Calu3 (cell line): ENCODE data around the gene MPZL1. TPM values are rescaled to one million over a fixed set of nuclear protein-coding genes. Genes with fewer than 3 reads are reported as not detected.
A peak's percentile ranks its signal among the peaks of the same experiment; 100 is the strongest.

Experiments
- BruUV-seq: library from RNA; stranded (reverse); fragments of 400-500 nt; replicated peaks from 2 replicates; lab custom pipeline; 2021; lab: Mats Ljungman, UMichigan
- CTCF ChIA-PET: fragments of 300-600 bp; sonication (Branson Sonifier 250); formaldehyde crosslinking; loops from one replicate; lab custom pipeline; 2022; ENCODE audit warnings: antibody characterized with exemption; lab: Charles Lee
- DNase-seq: peaks from one replicate; pipeline ENCODE4 v3.0.0; 2022
- H3K27ac Mint-ChIP-seq: one replicate; pipeline ENCODE4 v1.8.0; 2022; ENCODE audit warnings: mixed read lengths; ENCODE audit not compliant: unreplicated experiment
- H3K27me3 Mint-ChIP-seq: one replicate; pipeline ENCODE4 v1.8.0; 2022; ENCODE audit warnings: mixed read lengths; ENCODE audit not compliant: unreplicated experiment
- H3K36me3 Mint-ChIP-seq: one replicate; pipeline ENCODE4 v1.8.0; 2022; ENCODE audit warnings: mild to moderate bottlenecking, moderate library complexity, mixed read lengths; ENCODE audit not compliant: insufficient read depth, unreplicated experiment
- H3K4me1 Mint-ChIP-seq: one replicate; pipeline ENCODE4 v1.8.0; 2022; ENCODE audit warnings: mild to moderate bottlenecking, low read depth, mixed read lengths; ENCODE audit not compliant: unreplicated experiment
- H3K4me3 Mint-ChIP-seq: one replicate; pipeline ENCODE4 v1.8.0; 2022; ENCODE audit warnings: mild to moderate bottlenecking, low read depth, moderate library complexity, mixed read lengths; ENCODE audit not compliant: unreplicated experiment
- H3K9me3 Mint-ChIP-seq: one replicate; pipeline ENCODE4 v1.8.0; 2022; ENCODE audit warnings: low read depth, mixed read lengths; ENCODE audit not compliant: unreplicated experiment
- intact Hi-C: fragments of 100-400 bp; cut with micrococcal nuclease; formaldehyde crosslinking; loops from one replicate; pipeline ENCODE4 v1.10.0; 2022; ENCODE audit not compliant: unreplicated experiment
- total RNA-seq: library from RNA; stranded (reverse); gene quantifications from 2 replicates; pipeline ENCODE4 v1.2.3, GENCODE V29; 2022
- TF ChIP-seq, protein P1 (sequence below): fragments of 200-600 bp; IDR thresholded peaks from one replicate; pipeline ENCODE4 v1.8.0; 2022; ENCODE audit warnings: antibody characterized with exemption; ENCODE audit not compliant: unreplicated experiment

Gene MPZL1
- total RNA-seq, 1 experiment from 2014 or later = 139 TPM

DNA sequence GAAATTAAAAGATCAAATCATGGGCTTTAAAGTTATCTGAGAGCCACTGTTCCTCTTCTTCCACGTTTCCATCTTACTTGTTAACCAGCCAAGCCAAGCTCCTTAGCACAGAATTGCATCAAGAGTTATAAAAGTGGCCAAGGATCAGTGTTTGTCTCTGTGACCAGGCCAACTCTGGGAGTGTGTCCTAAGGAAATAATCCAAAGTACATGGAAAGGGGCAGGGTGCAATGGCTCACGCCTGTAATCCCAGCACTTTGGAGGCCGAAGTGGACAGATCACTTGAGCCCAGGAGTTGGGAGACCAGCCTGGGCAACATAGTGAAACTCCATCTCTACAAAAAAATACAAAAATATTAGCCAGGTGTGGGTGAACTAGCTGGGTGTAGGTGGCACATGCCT is 10.0 kb upstream of the MPZL1 start:
- Mint-ChIP-seq H3K4me3 (no peak overlapping the region), H3K27me3 (peaks cover 28% of the 10 kb centered on the region), H3K27ac (no peak overlapping the region), H3K4me1 (peaks cover 22% of the 10 kb centered on the region), H3K9me3 (no peaks in the 10 kb centered on the region), H3K36me3 (peaks cover 32% of the 10 kb centered on the region)
- CTCF ChIA-PET = no interaction called here
- DNase-seq = no peak
- TF ChIP-seq, protein P1, sequence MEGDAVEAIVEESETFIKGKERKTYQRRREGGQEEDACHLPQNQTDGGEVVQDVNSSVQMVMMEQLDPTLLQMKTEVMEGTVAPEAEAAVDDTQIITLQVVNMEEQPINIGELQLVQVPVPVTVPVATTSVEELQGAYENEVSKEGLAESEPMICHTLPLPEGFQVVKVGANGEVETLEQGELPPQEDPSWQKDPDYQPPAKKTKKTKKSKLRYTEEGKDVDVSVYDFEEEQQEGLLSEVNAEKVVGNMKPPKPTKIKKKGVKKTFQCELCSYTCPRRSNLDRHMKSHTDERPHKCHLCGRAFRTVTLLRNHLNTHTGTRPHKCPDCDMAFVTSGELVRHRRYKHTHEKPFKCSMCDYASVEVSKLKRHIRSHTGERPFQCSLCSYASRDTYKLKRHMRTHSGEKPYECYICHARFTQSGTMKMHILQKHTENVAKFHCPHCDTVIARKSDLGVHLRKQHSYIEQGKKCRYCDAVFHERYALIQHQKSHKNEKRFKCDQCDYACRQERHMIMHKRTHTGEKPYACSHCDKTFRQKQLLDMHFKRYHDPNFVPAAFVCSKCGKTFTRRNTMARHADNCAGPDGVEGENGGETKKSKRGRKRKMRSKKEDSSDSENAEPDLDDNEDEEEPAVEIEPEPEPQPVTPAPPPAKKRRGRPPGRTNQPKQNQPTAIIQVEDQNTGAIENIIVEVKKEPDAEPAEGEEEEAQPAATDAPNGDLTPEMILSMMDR = no peak
- BruUV-seq = no TSS peak
- intact Hi-C loops = no loop called here

DNA sequence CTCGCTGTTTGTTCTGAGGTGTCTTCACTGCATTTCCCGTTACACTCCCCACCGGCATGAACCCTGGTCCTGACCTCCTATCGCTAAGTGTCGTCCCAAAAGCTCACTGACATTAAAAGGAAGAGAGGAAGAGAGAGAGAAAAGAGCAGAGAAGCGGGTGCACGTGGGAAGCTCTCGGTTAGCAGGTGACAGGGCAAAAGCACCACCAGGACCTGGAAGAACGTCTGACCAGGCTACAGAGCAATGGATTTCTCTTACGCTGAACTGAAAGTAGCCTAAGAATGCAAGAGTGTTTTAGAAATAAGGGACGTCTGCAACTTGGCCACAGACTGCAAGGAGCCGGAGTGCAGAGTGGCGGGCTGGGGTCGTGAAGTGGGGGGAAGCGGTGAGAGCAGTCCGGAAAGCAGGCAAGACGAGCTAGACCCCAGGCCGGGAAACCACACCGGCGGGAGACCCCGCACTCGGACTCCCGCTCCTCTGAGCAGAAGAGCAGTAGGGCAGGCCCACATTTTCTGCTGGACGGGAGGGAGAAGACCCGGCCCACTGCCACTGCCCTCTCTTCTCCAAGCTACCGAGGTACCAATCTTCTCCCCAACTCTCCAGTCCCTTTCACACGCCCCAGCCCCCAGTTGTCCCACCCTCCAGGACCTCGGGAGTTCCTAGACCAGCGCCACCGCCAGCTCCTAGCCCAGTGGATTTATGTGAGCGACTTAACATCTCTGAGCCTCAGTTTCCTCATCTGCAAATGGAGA is 8.3 kb upstream of the MPZL1 start:
- Mint-ChIP-seq H3K9me3 (no peaks in the 10 kb centered on the region), H3K4me1 (peaks cover 22% of the 10 kb centered on the region), H3K27ac (peak overlapping the region; percentile 97), H3K4me3 (peak overlapping the region; percentile 78), H3K27me3 (peaks cover 12% of the 10 kb centered on the region), H3K36me3 (peaks cover 32% of the 10 kb centered on the region)
- CTCF ChIA-PET = interaction anchor here (0.6 kb wide), 2 partner anchors 17 to 1488 kb away, joined by 3 to 4 read pairs; no protein-coding TSS in a partner anchor
- BruUV-seq = no TSS peak
- intact Hi-C loops = no loop called here
- DNase-seq = peak; percentile 11
- TF ChIP-seq, protein P1 = no peak

DNA sequence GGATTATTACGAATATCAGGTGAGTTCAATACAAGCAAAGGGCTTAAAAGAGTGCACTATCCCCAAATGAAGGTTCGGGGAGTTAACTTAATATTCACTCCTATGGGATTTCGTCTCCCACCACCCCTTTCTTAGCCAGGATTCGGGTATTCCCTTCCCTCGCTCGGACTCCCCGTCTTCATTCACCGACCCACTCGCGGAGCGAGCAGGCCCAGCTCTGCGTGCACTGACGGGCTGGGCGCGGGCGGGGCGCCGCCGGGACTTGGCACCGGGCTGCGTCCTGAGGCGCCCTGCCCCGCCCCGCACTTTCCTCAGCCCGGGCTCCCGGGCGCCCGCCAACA is 7.7 kb upstream of the MPZL1 start:
- intact Hi-C loops = no loop called here
- BruUV-seq = no TSS peak
- no peak for DNase-seq
- TF ChIP-seq, protein P1 = no peak
- Mint-ChIP-seq H3K4me3 (peak overlapping the region; percentile 78), H3K27ac (peak overlapping the region; percentile 97), H3K9me3 (no peaks in the 10 kb centered on the region), H3K36me3 (peaks cover 32% of the 10 kb centered on the region), H3K4me1 (peaks cover 22% of the 10 kb centered on the region), H3K27me3 (peaks cover 6% of the 10 kb centered on the region)
- CTCF ChIA-PET = interaction anchor here (0.6 kb wide), 2 partner anchors 17 to 1489 kb away, joined by 3 to 4 read pairs; no protein-coding TSS in a partner anchor

DNA sequence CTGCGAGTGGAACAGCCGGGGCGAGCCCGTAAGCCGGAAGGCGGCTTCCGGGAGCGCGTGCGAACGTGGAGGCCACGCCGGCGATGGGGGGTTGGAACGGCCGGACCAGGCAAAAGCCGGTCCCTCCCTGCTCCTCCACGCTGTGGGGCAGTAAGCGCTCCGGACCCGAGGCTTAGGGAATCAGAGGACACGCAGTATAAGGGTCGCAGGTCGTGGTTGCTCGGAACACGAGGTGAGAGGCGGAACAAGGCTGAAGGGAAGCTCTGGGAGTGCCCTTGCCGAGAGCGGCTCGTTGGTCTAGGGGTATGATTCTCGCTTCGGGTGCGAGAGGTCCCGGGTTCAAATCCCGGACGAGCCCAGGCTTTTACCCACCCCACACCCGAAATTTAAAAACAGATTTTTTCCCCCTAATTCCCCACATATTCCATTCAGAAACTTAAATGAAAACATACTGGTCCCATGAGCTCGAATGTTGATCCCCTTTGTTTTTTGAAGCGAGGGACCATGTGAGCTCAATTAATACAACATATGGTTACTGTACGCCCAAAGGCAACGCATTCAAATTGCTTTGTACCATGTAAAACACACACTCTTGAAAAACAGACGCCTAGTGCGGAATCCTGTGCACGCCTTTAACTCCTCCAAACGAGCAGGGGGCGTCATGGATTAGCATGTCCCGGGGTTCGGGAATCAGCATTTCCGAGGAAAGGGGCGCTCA is 7.2 kb upstream of the MPZL1 start:
- intact Hi-C loops = loop anchor here (5.0 kb wide), 1 partner anchor 213 kb away; no protein-coding TSS in a partner anchor
- BruUV-seq = no TSS peak
- Mint-ChIP-seq H3K4me3 (peak overlapping the region; percentile 78), H3K4me1 (peaks cover 22% of the 10 kb centered on the region), H3K9me3 (no peaks in the 10 kb centered on the region), H3K27ac (peak overlapping the region; percentile 97), H3K27me3 (peaks cover under 1% of the 10 kb centered on the region), H3K36me3 (peaks cover 32% of the 10 kb centered on the region)
- DNase-seq = peak; percentile 90
- TF ChIP-seq, protein P1 = no peak
- CTCF ChIA-PET = interaction anchor here (0.5 to 3.1 kb wide), 8 partner anchors 16 to 368 kb away, joined by 3 to 16 read pairs (median 4); partner anchors contain the start of genes DCAF6 and MPC2
